Fibroblast of skin of left biceps (primary cell): Measurements from ENCODE around the gene XAGE1A.
"Not testable (repeated sequence)": the region's sequence is repeated elsewhere in the genome, so short reads cannot be mapped to it uniquely, and the experiment has no call there.

ENCODE experiments used
- DNase-seq, 2 experiments: peaks; one replicate each; pipeline ENCODE4 v3.0.0-alpha.2; 2013; ENCODE audit warnings: low read depth in 2 of 2

The XAGE1A gene, protein sequence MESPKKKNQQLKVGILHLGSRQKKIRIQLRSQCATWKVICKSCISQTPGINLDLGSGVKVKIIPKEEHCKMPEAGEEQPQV

DNA sequence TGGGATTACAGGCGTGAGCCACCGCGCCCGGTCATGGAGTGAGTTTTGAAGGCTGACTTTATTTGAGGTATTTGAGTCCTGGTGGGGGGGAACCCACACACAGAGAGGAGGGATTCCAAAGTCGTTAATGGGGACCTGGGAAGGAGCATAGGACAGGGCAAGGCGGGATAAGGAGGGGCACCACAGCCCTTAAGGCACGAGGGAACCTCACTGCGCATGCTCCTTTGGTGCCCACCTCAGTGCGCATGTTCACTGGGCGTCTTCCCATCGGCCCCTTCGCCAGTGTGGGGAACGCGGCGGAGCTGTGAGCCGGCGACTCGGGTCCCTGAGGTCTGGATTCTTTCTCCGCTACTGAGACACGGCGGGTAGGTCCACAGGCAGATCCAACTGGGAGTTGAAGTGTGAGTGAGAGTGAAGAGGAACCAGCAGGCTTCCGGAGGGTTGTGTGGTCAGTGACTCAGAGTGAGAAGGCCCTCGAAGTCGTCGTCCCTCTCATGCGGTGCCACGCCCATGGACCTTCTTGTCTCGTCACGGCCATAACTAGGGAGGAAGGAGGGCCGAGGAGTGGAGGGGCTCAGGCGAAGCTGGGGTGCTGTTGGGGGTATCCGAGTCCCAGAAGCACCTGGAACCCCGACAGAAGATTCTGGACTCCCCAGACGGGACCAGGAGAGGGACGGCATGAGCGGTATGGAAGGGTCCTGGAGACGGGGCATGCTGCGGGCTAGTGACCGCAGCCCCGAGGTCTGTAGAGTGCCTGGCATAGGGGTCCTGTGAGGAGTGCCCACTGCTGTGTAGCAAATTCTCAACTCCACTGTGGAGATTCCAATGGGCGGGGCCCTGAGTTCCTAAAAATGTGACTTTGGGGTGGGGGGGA lies at the start of gene XAGE1A:
Gene XAGE1A, plus strand, starts transcription at position 264 of the 874 bp plus-strand sequence. CDS start 1,554 bp downstream, outside the sequence.
- not testable (repeated sequence) for DNase-seq

DNA sequence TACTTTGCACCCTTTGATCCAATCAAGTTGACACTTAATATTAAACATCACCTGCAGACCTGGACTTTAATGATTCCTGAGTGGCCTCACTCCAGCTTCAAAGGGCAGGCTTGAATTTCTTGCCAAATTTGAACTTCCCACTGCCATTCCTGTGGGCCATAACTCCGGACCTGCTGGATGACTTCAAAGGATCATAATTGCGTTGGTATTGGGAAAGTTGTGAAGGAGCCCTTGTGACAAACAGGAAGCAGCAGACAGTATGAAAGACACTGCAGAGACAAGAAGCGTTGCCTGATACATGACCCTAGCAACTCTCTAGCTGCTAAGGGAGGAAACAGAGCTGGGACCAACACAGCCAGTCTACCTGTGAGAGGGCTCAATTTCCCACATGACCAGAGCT lies 43.6 kb upstream of the XAGE1A start:
- DNase-seq = not testable (repeated sequence)

DNA sequence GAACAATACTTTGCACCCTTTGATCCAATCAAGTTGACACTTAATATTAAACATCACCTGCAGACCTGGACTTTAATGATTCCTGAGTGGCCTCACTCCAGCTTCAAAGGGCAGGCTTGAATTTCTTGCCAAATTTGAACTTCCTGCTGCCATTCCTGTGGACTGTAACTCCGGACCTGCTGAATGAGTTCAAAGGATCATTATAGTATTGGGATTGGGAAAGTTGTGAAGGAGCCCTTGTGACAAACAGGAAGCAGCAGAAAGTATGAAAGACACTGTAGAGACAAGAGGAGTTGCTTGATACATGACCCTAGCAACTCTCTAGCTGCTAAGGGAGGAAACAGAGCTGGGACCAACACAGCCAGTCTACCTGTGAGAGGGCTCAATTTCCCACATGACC lies 24.3 kb upstream of the XAGE1A start:
- DNase-seq = not testable (repeated sequence)

DNA sequence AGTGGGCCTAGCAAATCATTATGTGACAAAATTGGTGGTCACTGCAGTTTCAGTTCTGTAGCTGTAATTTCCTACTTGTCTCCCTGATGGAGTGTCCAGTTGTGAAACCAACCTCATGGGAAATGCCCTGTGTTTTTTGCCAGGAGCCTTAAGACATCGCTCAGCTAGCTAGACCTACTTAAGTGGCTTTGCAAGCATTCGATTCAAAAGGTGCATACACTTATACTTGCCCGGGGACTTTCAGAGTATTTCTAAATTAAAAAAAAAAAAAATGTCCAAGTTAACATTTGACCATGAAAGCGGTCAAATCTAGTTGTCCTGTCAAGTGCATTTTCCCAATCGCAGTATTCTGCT lies 788 bp downstream of the XAGE1A start:
- not testable (repeated sequence) for DNase-seq

DNA sequence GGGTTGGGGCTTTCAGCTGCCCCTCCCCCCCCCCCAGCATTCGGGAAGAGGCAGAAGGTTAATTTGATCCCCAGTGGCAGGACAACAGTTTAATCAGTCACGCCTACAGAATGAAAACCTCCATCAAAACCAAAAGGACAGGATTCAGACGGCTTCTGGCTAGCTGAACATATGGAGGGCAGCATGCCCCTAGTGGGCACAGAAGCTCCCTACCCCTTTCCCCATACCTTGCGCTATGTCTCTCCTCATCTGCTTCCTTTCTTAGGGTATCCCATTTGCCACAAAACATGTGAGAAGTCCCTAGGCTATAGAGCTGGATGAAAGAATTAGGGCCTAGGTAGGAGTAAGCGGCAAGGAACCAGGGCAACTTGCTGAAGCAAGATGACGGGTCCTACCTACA lies 5.8 kb downstream of the XAGE1A start:
- not testable (repeated sequence) for DNase-seq

DNA sequence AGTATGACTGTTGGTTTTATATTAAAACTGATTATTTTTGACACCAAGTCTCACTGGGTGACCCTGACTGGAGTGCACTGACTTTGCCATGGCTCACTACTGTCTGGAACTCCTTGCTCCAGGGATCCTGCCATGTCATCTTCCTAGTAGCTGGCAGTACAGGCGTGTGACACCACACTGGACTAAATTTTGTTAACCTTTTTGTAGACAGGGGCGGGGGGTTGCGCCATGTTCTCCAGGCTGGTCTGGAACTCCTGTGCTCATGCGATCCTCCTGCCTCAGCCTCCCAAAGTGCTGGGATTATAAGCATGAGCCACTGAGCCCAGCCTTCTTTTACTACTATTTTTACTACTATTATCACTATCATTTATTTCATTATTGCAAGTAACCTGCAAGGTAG lies 8.9 kb downstream of the XAGE1A start:
- DNase-seq = no peak

DNA sequence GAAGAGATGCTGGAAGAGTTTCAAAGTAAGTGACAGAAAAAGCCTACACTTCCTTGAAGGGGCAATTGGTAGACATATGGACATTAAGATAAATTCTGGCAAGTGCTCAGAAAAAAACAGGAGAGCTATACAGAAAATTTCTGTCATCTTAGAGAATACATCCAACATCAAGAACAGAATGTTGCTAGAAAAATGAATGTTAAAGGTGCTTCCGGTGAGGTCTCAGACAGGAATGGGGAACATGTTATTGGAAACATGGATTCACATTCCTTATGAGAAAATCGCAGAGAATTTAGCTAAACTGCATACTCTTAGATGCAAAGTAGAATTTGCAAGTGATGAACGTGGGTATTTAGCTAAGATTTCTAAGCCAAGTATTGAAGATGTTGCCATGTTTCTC lies 11.7 kb downstream of the XAGE1A start:
- DNase-seq = no peak

DNA sequence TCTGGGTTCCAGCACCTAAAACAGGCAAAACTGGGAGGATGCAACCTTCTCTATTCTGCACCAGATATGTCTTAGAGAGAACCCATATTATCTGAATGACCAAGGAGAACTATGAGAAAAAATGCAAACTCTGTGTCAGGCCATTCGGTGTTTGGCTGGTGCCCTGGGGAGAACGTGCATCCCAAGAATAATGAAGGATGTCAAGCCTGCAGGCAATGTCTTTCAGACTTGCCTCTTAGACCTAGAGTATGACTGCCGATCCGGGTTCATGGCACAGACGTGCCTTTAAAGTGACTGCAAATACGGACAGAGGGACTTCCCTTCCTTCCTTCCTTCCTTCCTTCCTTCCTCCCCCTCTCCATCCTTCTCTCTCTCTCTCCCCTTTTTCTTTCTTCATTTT lies 14.3 kb downstream of the XAGE1A start:
- no peak for DNase-seq

DNA sequence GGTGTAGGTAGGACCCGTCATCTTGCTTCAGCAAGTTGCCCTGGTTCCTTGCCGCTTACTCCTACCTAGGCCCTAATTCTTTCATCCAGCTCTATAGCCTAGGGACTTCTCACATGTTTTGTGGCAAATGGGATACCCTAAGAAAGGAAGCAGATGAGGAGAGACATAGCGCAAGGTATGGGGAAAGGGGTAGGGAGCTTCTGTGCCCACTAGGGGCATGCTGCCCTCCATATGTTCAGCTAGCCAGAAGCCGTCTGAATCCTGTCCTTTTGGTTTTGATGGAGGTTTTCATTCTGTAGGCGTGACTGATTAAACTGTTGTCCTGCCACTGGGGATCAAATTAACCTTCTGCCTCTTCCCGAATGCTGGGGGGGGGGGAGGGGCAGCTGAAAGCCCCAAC lies 15.5 kb downstream of the XAGE1A start:
- not testable (repeated sequence) for DNase-seq

DNA sequence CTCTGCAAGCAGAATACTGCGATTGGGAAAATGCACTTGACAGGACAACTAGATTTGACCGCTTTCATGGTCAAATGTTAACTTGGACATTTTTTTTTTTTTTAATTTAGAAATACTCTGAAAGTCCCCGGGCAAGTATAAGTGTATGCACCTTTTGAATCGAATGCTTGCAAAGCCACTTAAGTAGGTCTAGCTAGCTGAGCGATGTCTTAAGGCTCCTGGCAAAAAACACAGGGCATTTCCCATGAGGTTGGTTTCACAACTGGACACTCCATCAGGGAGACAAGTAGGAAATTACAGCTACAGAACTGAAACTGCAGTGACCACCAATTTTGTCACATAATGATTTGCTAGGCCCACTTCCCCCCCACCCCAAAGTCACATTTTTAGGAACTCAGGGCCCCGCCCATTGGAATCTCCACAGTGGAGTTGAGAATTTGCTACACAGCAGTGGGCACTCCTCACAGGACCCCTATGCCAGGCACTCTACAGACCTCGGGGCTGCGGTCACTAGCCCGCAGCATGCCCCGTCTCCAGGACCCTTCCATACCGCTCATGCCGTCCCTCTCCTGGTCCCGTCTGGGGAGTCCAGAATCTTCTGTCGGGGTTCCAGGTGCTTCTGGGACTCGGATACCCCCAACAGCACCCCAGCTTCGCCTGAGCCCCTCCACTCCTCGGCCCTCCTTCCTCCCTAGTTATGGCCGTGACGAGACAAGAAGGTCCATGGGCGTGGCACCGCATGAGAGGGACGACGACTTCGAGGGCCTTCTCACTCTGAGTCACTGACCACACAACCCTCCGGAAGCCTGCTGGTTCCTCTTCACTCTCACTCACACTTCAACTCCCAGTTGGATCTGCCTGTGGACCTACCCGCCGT lies 20.7 kb downstream of the XAGE1A start:
- not testable (repeated sequence) for DNase-seq

DNA sequence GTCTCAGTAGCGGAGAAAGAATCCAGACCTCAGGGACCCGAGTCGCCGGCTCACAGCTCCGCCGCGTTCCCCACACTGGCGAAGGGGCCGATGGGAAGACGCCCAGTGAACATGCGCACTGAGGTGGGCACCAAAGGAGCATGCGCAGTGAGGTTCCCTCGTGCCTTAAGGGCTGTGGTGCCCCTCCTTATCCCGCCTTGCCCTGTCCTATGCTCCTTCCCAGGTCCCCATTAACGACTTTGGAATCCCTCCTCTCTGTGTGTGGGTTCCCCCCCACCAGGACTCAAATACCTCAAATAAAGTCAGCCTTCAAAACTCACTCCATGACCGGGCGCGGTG lies 21.3 kb downstream of the XAGE1A start, which contains the start of gene XAGE1B:
Gene XAGE1B, minus strand, starts transcription at position 77 of the 339 bp plus-strand sequence. CDS start 1,536 bp downstream, outside the sequence.
- DNase-seq = not testable (repeated sequence)

DNA sequence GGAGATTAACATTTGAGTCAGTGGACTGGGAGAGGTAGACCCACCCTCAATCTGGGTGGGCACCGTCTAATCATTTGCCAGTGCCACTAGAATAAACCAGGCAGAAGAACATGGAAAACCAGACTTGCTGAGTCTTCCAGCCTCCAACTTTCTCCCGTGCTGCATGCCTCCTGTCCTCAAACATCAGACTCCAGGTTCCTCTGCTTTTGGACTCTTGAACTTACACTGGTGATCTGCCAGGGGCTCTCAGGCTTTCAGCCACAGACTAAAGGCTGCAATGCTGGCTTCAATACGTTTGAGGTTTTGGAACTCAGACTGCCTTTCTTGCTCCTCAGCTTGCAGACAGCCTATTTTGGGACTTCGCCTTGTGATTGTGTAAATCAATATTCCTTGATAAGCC lies 45.4 kb downstream of the XAGE1A start:
- not testable (repeated sequence) for DNase-seq

DNA sequence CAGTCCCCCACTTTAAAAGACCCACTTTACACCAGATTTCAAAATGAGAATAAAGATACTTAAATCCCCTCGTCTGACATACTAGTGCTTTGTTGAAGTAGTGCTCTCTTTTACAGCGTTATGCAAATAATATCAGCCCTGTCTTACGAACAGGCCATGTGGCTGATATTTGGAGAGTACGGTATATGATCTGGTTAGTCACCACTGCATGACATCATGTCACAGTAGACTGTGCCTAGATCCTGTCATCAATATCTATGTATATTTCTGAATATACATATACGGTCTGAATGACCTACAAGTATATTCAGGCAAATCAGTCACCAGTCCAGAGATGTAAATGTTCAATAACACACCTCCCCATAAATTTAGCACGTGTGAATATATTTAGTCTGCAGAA lies 46.7 kb downstream of the XAGE1A start:
- DNase-seq = no peak

DNA sequence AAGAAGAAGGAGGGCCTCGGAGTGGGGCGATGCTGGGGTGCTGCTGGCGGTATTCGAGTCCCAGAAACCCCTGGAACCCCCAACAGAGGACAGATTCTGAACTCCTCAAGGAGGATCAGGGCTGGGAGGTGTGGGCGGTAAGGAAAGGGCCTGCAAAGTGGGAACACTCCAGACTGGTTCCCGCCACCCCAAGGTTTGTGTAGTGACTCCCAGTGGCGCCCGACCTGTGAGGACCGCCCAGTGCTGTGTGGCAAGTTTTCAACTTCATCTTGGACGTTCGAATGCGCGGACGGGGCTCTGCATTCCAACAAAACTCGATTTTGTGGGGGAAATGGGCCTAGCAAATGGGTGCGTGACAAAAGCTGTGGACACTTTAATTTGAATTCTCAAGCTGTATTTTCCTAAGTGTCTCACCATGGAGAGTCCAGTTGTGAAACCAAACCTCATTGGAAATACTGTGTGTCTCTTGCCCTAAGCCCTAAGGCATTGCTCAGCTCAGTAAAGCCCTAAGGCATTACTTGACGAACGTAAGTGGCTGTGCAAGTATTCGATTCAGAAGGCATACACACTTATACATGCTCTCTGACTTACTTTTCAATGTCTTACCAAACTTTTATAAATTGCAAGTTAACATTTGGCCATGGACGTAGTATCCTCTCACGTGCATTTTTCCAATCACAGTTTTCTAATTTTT lies 48.7 kb downstream of the XAGE1A start:
- no peak for DNase-seq

DNA sequence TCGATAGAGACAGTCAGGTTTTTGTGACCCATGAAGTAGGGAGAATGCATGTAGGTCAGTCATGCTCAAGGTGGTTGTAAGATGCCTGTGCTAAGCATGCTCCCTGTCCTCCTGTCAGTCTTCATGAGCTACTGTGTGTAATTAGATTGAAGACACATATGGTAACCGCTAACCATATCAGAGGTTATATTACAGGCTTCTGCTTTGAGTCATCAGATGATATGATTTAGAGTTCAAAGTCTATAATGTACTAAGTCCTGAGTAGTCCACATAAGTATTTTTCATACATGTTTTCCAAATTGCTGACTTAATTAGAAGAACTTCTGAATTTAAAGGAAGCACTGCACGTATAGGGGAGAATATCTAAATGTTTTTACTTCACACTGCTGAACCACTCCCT lies 53.2 kb downstream of the XAGE1A start:
- not testable (repeated sequence) for DNase-seq
